ENCODE measurements around the gene THSD4.
"Not testable (repeated sequence)": the region's sequence is repeated elsewhere in the genome, so short reads cannot be mapped to it uniquely, and the experiment has no call there.

The THSD4 gene

GRCh38 chr15:71707230-71708050 is 592.2 kb downstream of the THSD4 start:
- no peak for DNase-seq

- no peak for DNase-seq
Observed at GRCh38 chr15:71708051-71708429, 592.8 kb downstream of the THSD4 start.

- DNase-seq, result no peak
Observed at GRCh38 chr15:71708741-71709140, 593.5 kb downstream of the THSD4 start.

- DNase-seq, result no peak
Observed at GRCh38 chr15:71709808-71710418, 594.6 kb downstream of the THSD4 start.

GRCh38 chr15:71712182-71712581 is 596.9 kb downstream of the THSD4 start:
- no peak for DNase-seq

GRCh38 chr15:71713191-71713809 is 598.0 kb downstream of the THSD4 start:
- no peak for DNase-seq

GRCh38 chr15:71715914-71716313 is 600.6 kb downstream of the THSD4 start:
- DNase-seq, result no peak

GRCh38 chr15:71716990-71717389 is 601.7 kb downstream of the THSD4 start:
- DNase-seq, result no peak

- DNase-seq, result no peak
Observed at GRCh38 chr15:71718116-71718910, 603.0 kb downstream of the THSD4 start.

GRCh38 chr15:71723344-71723743 is 608.1 kb downstream of the THSD4 start:
- no peak for DNase-seq

GRCh38 chr15:71725207-71725955 is 610.1 kb downstream of the THSD4 start:
- not testable (repeated sequence) for DNase-seq

- DNase-seq, result no peak
Observed at GRCh38 chr15:71728881-71729280, 613.6 kb downstream of the THSD4 start.

GRCh38 chr15:71729319-71729718 is 614.0 kb downstream of the THSD4 start:
- no peak for DNase-seq

- DNase-seq, result peak; percentile 13 to 55
Observed at GRCh38 chr15:71730277-71731144, 615.2 kb downstream of the THSD4 start.

- DNase-seq, result no peak
Observed at GRCh38 chr15:71732636-71733035, 617.4 kb downstream of the THSD4 start.

GRCh38 chr15:71733122-71733521 is 617.9 kb downstream of the THSD4 start:
- no peak for DNase-seq

GRCh38 chr15:71734709-71735384 is 619.6 kb downstream of the THSD4 start:
- DNase-seq, result no peak

GRCh38 chr15:71735385-71735757 is 620.1 kb downstream of the THSD4 start:
- no peak for DNase-seq

- DNase-seq, result no peak
Observed at GRCh38 chr15:71736286-71736947, 621.1 kb downstream of the THSD4 start.

GRCh38 chr15:71737761-71738160 is 622.5 kb downstream of the THSD4 start:
- DNase-seq, result no peak
